ENCODE data around the gene REPIN1. TPM values are rescaled to one million over a fixed set of nuclear protein-coding genes. Genes with fewer than 3 reads are reported as not detected.
"Not testable (repeated sequence)": the region's sequence is repeated elsewhere in the genome, so short reads cannot be mapped to it uniquely, and the experiment has no call there.

Gene REPIN1
- total RNA-seq, 4 donors from 2014 or later: 66.8 to 143 (median 97.7) TPM

DNA sequence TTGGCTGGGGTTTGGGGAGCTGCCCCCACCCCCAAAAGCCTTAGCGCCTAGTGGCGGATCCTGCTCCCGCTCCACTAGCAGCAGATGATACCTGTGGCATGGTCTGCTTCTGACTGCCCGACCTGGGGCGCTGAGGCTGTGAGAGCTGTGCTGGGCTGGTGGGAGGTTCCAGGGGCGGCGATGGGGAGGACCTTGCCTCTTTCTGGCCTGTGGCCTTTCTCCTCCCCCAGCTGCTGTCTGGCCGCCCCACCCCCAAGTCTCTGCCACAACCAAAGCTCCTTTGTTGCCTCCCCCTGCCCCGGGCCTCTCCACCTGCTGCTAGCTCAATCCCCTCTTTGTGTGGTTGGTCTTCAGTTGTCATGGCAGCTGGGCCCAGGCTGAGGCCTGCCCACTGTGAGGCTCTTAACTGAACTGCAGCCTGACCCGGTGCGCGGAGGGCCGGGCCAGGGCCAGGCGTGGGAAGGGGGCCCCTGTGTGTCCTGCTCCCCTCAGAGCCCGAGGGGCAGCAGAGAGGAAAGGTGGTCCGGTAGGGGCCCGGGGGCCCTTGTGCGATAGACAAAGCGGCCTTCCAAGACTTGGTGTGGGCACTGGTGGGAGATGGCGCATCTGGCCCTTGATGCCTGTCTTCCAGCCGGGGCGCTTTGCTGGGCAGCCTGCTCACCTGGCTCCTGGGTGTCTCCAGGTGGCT, 15.2 kb downstream of the REPIN1 start:
- Histone ChIP-seq H3K9me3 (no peaks in the 10 kb centered on the region), H3K27me3 (no peaks in the 10 kb centered on the region), H3K36me3 (peaks cover 0 to 4% (median 0%) of the 10 kb centered on the region in 4 donors), H3K4me3 (no peak overlapping the region), H3K27ac (replicated peaks in 1 of 4) (peak overlapping the region; percentile 25 to 55 (median 46)), H3K4me1 (peaks cover 10 to 75% (median 67%) of the 10 kb centered on the region in 4 donors)
- no peak for TF ChIP-seq EP300 (IDR thresholded peaks at IDR 0.05)
- TF ChIP-seq POLR2AphosphoS5 (IDR thresholded peaks at IDR 0.05): no peak
- intact Hi-C loops (cut with DNase I): no loop called here
- DNase-seq (ENCODE audit: extremely low spot score): no peak
- WGBS: 76% methylated on average over 12 of the region's 22 CpGs

DNA sequence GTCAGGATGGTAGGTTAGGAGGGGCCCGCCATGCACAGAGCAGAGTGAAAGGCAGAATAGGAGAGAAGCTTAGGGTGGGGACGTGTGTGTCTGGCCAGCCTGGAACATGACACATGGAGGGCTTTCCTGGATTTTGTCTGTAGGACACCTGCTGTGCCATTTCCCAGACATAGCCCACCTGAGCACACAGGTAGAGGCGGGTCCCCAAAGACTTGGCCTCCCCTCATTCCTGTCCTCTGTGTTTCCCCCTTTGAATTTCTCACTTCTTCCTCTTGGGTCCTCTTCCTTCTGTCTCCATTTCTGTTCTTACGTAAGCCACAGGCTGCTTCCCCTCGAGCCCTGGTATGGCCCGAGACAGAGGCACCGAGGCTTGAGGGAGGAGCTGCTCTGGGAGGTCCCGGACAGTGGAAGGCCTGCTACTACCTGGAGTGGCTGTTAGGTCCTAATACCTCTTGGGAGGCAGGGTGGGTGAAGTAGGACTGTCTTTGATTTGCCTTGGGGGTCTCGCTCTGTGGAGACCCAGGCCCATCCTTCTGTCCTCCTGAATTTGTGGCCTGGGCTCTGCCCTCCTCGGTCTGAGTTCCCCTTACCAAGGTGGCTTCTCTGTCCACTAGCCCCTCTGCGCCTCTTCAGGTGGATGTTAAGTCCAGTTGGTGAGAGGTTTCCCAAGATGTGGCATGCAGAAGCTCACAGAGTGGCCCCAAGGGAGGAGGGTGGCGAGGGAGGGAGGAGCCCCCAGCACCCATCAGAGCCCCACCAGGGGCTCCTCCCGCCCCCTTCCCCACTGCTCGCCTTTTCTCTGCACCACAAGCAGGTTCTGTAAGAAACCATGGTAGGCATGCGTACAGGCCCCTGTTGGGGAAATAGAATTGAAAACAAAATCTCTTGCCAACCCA, 16.0 kb downstream of the REPIN1 start:
- H3K9me3 ChIP-seq: no peaks in the 10 kb centered on the region
- no peak for DNase-seq (ENCODE audit: extremely low spot score)
- peaks cover 0 to 8% (median 0%) of the 10 kb centered on the region in 4 donors for H3K36me3 ChIP-seq
- intact Hi-C loops (cut with DNase I): no loop called here
- WGBS: 74% methylated on average over 15 of the region's 15 CpGs
- H3K4me3 ChIP-seq: no peak overlapping the region
- peaks cover 16 to 81% (median 72%) of the 10 kb centered on the region in 4 donors for H3K4me1 ChIP-seq
- TF ChIP-seq, protein P1, sequence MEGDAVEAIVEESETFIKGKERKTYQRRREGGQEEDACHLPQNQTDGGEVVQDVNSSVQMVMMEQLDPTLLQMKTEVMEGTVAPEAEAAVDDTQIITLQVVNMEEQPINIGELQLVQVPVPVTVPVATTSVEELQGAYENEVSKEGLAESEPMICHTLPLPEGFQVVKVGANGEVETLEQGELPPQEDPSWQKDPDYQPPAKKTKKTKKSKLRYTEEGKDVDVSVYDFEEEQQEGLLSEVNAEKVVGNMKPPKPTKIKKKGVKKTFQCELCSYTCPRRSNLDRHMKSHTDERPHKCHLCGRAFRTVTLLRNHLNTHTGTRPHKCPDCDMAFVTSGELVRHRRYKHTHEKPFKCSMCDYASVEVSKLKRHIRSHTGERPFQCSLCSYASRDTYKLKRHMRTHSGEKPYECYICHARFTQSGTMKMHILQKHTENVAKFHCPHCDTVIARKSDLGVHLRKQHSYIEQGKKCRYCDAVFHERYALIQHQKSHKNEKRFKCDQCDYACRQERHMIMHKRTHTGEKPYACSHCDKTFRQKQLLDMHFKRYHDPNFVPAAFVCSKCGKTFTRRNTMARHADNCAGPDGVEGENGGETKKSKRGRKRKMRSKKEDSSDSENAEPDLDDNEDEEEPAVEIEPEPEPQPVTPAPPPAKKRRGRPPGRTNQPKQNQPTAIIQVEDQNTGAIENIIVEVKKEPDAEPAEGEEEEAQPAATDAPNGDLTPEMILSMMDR (IDR thresholded peaks at IDR 0.05): no peak
- TF ChIP-seq EP300 (IDR thresholded peaks at IDR 0.05) (no peak), POLR2A (IDR thresholded peaks at IDR 0.05; ENCODE audit: low read depth) (no peak), POLR2AphosphoS5 (IDR thresholded peaks at IDR 0.05) (no peak)
- H3K27me3 ChIP-seq: no peaks in the 10 kb centered on the region
- H3K27ac ChIP-seq (replicated peaks in 1 of 4): peak overlapping the region; percentile 25 to 55 (median 40)

DNA sequence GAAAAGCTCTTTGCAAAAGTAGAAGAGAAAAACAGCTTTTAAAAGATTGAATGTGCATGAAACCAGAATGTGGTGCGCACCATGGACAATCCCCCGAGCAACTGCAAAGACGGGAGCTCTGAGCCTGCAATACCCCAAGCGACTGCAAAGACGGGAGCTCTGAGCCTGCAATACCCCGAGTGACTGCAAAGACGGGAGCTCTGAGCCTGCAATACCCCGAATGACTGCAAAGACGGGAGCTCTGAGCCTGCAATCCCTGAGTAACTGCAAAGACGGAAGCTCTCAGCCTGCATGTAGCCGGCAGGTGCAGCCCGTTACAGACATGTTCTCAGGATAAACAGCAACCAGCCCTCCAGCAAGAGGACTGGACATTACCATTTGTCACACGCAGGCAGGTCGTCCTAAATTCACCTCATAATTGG, 16.7 kb downstream of the REPIN1 start:
- Histone ChIP-seq H3K36me3 (peaks cover 0 to 13% (median 2%) of the 10 kb centered on the region in 4 donors), H3K4me3 (no peak overlapping the region), H3K27ac (replicated peaks in 1 of 4) (peak overlapping the region in 1 of 4 donors; percentile 50), H3K9me3 (no peaks in the 10 kb centered on the region), H3K4me1 (peaks cover 12 to 75% (median 67%) of the 10 kb centered on the region in 4 donors), H3K27me3 (no peaks in the 10 kb centered on the region)
- TF ChIP-seq EP300 (IDR thresholded peaks at IDR 0.05) (no peak), POLR2AphosphoS5 (IDR thresholded peaks at IDR 0.05) (no peak), POLR2A (IDR thresholded peaks at IDR 0.05; ENCODE audit: low read depth) (no peak)
- TF ChIP-seq, protein P1 (IDR thresholded peaks at IDR 0.05): no peak
- 76% methylated on average over 14 of the region's 14 CpGs for WGBS
- intact Hi-C loops (cut with DNase I): no loop called here
- DNase-seq (ENCODE audit: extremely low spot score): no peak

DNA sequence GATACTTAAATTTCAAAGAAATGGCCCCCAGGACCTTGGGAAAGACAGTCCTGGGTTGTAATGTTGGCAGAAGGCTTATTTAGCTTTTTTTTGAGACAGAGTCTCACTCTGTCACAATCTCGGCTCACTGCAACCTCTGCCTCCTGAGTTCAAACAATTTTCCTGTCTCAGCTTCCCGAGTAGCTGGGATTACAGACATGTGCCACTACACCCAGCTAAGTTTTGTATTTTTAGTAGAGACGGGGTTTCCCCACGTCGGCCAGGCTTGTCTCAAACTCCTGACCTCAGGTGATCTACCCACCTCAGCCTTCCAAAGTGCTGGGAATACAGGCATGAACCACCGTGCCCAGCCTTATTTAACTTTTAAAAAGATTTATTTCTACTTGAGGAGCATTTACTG, 17.3 kb downstream of the REPIN1 start:
- H3K27me3 ChIP-seq; H3K4me3 ChIP-seq; DNase-seq (ENCODE audit: extremely low spot score); H3K9me3 ChIP-seq; intact Hi-C loops (cut with DNase I): not testable (repeated sequence)
- peak overlapping the region in 1 of 4 donors; percentile 0 for H3K27ac ChIP-seq (replicated peaks in 1 of 4)
- peaks cover 7 to 69% (median 61%) of the 10 kb centered on the region in 4 donors for H3K4me1 ChIP-seq
- 65% methylated on average over 6 of the region's 6 CpGs for WGBS
- H3K36me3 ChIP-seq: peaks cover 0 to 13% (median 2%) of the 10 kb centered on the region in 4 donors

DNA sequence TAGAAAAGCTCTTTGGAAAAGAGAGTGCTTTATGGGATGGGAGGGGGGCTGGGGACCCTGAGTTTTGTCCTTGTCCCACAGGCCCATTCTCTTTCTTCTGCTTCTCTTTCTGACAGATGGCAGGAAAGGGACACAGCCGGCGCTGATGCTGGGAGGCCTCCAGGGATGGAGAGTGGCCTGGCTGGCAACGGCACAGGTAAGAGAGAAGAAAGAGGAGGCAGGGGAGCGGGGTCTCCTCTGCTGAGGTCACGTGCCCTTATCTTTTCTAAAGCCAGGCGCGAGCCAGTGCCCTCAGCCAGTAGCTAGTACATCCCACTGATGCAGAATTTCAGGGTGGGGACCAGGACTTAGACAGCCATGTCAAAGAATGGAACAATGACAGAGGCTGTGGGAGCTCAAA, 19.7 kb downstream of the REPIN1 start:
- Histone ChIP-seq H3K9me3 (no peaks in the 10 kb centered on the region), H3K36me3 (peaks cover 0 to 11% (median 2%) of the 10 kb centered on the region in 4 donors), H3K4me1 (peaks cover 6 to 58% (median 48%) of the 10 kb centered on the region in 4 donors), H3K4me3 (no peak overlapping the region), H3K27ac (replicated peaks in 1 of 4) (peak overlapping the region; percentile 67 to 69 (median 68)), H3K27me3 (no peaks in the 10 kb centered on the region)
- no peak for TF ChIP-seq EP300 (IDR thresholded peaks at IDR 0.05)
- TF ChIP-seq, protein P1 (IDR thresholded peaks at IDR 0.05): no peak
- no peak for TF ChIP-seq POLR2AphosphoS5 (IDR thresholded peaks at IDR 0.05)
- TF ChIP-seq POLR2A (IDR thresholded peaks at IDR 0.05; ENCODE audit: low read depth): no peak
- DNase-seq (ENCODE audit: extremely low spot score): no peak
- 90% methylated on average over 7 of the region's 7 CpGs for WGBS
- intact Hi-C loops (cut with DNase I): no loop called here
